SU-DHL-6 (cell line): ENCODE measurements around the gene DNAH11.

Experiments
- H2AFZ ChIP-seq: fragments of 200-600 bp; sonication (generic); 2 replicates; pipeline ENCODE4 v1.6.1; 2014; ENCODE audit warnings: low read depth, mild to moderate bottlenecking, moderate library complexity, mixed read lengths, antibody characterized with exemption, low read length; ENCODE audit not compliant: severe bottlenecking
- H3F3A ChIP-seq: fragments of 200-600 bp; shearing (Covaris generic); 2 replicates; pipeline ENCODE4 v1.6.0; 2016; ENCODE audit warnings: antibody characterized with exemption, mild to moderate bottlenecking; ENCODE audit not compliant: insufficient read depth
- H3K27ac ChIP-seq: fragments of 200-600 bp; sonication (generic); 2 replicates; pipeline ENCODE4 v1.5.1; 2016; ENCODE audit warnings: low read depth, mild to moderate bottlenecking, low read length, moderate library complexity, mixed read lengths
- H3K27me3 ChIP-seq: fragments of 200-600 bp; sonication (generic), shearing (Covaris generic); 2 replicates; pipeline ENCODE4 v1.6.0; 2014; ENCODE audit warnings: mild to moderate bottlenecking, low read length
- H3K36me3 ChIP-seq: fragments of 200-600 bp; sonication (generic); 2 replicates; pipeline ENCODE4 v1.6.1; 2014; ENCODE audit warnings: mild to moderate bottlenecking, low read length, mixed read lengths
- H3K4me2 ChIP-seq: fragments of 300-600, 200-600 bp; shearing (Covaris generic), sonication (generic); 2 replicates; pipeline ENCODE4 v1.6.0; 2014; ENCODE audit warnings: low read length, low read depth, mild to moderate bottlenecking; ENCODE audit not compliant: poor library complexity, severe bottlenecking
- H3K4me3 ChIP-seq: fragments of 200-600 bp; sonication (generic); 2 replicates; pipeline ENCODE4 v1.5.1; 2014; ENCODE audit warnings: antibody characterized with exemption, low read length, mild to moderate bottlenecking, mixed read lengths; ENCODE audit not compliant: insufficient read depth, poor library complexity, severe bottlenecking
- H3K79me2 ChIP-seq: fragments of 200-600 bp; sonication (generic); 2 replicates; pipeline ENCODE4 v1.6.1; 2014; ENCODE audit warnings: mild to moderate bottlenecking, low read length, moderate library complexity; ENCODE audit not compliant: insufficient read depth
- H3K9ac ChIP-seq: fragments of 200-600 bp; sonication (generic); 2 replicates; pipeline ENCODE4 v1.7.0; 2014; ENCODE audit warnings: mild to moderate bottlenecking, low read length
- H3K9me2 ChIP-seq: fragments of 200-600 bp; sonication (generic); replicated peaks from 2 replicates; pipeline ENCODE4 v1.6.1; 2014; ENCODE audit warnings: low read length; ENCODE audit not compliant: insufficient read depth
- H3K9me3 ChIP-seq: fragments of 200-600 bp; sonication (generic); 2 replicates; pipeline ENCODE4 v1.6.1; 2014; ENCODE audit warnings: low read length, mixed read lengths; ENCODE audit not compliant: insufficient read depth
- H4K20me1 ChIP-seq: fragments of 200-600 bp; sonication (generic); 2 replicates; pipeline ENCODE4 v1.6.1; 2014; ENCODE audit warnings: low read depth, mild to moderate bottlenecking, antibody characterized with exemption, low read length, moderate library complexity, mixed read lengths
- CTCF ChIP-seq: fragments of 200-600 bp; sonication (generic); IDR thresholded peaks from one replicate; pipeline ENCODE4 v1.5.1; 2017; ENCODE audit warnings: antibody characterized with exemption, mild to moderate bottlenecking, low read length, moderate library complexity; ENCODE audit not compliant: insufficient read depth, poor library complexity, severe bottlenecking
- EZH2phosphoT487 ChIP-seq: fragments of 200-600 bp; sonication (generic), shearing (Covaris generic); conservative IDR thresholded peaks from 2 replicates; pipeline ENCODE4 v1.6.1; 2018; ENCODE audit warnings: mild to moderate bottlenecking, antibody characterized with exemption, low read length, moderate library complexity, mixed read lengths

DNAH11 gene

GRCh38 chr7:21743493-21743892 lies 200.7 kb downstream of the DNAH11 start:
- H3K27ac ChIP-seq = no peak overlapping the region
- H3K36me3 ChIP-seq = no peaks in the 10 kb centered on the region
- H3F3A ChIP-seq = no peaks in the 10 kb centered on the region
- H4K20me1 ChIP-seq = no peaks in the 10 kb centered on the region
- H3K27me3 ChIP-seq = no peaks in the 10 kb centered on the region
- no peaks in the 10 kb centered on the region for H3K9me2 ChIP-seq
- no peaks in the 10 kb centered on the region for H3K79me2 ChIP-seq
- no peaks in the 10 kb centered on the region for H3K9me3 ChIP-seq
- TF ChIP-seq CTCF (no peak), EZH2phosphoT487 (no peak)
- H3K4me2 ChIP-seq = no peak overlapping the region
- no peak overlapping the region for H3K4me3 ChIP-seq
- no peak overlapping the region for H2AFZ ChIP-seq
- H3K9ac ChIP-seq = no peak overlapping the region

GRCh38 chr7:21746949-21747348 lies 204.1 kb downstream of the DNAH11 start:
- no peaks in the 10 kb centered on the region for H3K36me3 ChIP-seq
- no peak overlapping the region for H2AFZ ChIP-seq
- H3K9me3 ChIP-seq = no peaks in the 10 kb centered on the region
- no peak overlapping the region for H3K4me3 ChIP-seq
- no peak overlapping the region for H3K4me2 ChIP-seq
- H3K27me3 ChIP-seq = no peaks in the 10 kb centered on the region
- H3K27ac ChIP-seq = no peak overlapping the region
- no peaks in the 10 kb centered on the region for H3K79me2 ChIP-seq
- TF ChIP-seq CTCF (no peak), EZH2phosphoT487 (no peak)
- no peak overlapping the region for H3K9ac ChIP-seq
- no peaks in the 10 kb centered on the region for H4K20me1 ChIP-seq
- H3K9me2 ChIP-seq = no peaks in the 10 kb centered on the region
- no peaks in the 10 kb centered on the region for H3F3A ChIP-seq

GRCh38 chr7:21747806-21748205 lies 205.0 kb downstream of the DNAH11 start:
- Histone ChIP-seq H3K36me3 (no peaks in the 10 kb centered on the region), H3K9ac (no peak overlapping the region), H3F3A (no peaks in the 10 kb centered on the region), H3K9me2 (no peaks in the 10 kb centered on the region), H3K9me3 (no peaks in the 10 kb centered on the region), H4K20me1 (no peaks in the 10 kb centered on the region), H3K79me2 (no peaks in the 10 kb centered on the region), H2AFZ (no peak overlapping the region), H3K27ac (no peak overlapping the region), H3K4me2 (no peak overlapping the region), H3K4me3 (no peak overlapping the region), H3K27me3 (no peaks in the 10 kb centered on the region)
- TF ChIP-seq CTCF = no peak
- no peak for TF ChIP-seq EZH2phosphoT487

GRCh38 chr7:21749378-21749777 lies 206.5 kb downstream of the DNAH11 start:
- Histone ChIP-seq H3K4me3 (no peak overlapping the region), H3K36me3 (no peaks in the 10 kb centered on the region), H2AFZ (no peak overlapping the region), H3K79me2 (no peaks in the 10 kb centered on the region), H3K9me2 (no peaks in the 10 kb centered on the region), H3K9ac (no peak overlapping the region), H3F3A (no peaks in the 10 kb centered on the region), H3K9me3 (no peaks in the 10 kb centered on the region), H3K4me2 (no peak overlapping the region), H3K27me3 (no peaks in the 10 kb centered on the region), H3K27ac (no peak overlapping the region), H4K20me1 (no peaks in the 10 kb centered on the region; the same call in 1 of the 2 replicates)
- TF ChIP-seq CTCF (no peak), EZH2phosphoT487 (no peak)
